ENCODE measurements around the gene SRM. TPM values are rescaled to one million over a fixed set of nuclear protein-coding genes. Genes with fewer than 3 reads are reported as not detected.

Gene SRM
- total and polyA plus RNA-seq, 2 of the 13 experiments (the other 11 are each of a cell fraction or from before 2014, with no cell fraction given) = 27.9 to 31.8 TPM

DNA sequence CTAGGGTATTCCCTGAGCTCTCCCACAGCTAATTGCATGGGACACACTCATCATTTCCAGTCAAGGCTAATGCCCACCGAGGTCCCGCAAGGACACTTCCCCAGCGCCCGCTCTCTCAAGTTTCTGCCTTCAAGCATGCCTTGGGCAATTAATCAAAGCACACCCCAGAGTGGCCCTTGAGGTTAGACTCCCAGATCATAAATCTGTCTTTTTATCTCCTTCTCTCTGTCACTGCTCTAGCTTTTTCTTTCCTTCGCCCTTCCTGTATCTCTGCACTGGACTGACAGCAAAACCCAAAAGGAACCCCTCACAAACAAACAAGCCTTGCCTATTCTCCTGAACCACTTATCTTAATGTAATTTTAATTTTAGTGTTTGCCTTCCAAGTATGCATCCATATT is 47.8 kb upstream of the SRM start:
- no peaks in the 10 kb centered on the region for H3K27me3 ChIP-seq (ENCODE audit: control insufficient read depth in 1 of 2, insufficient read depth in 2 of 2, low read length in 2 of 2)
- DNase-seq (ENCODE audit: low spot score) (no peak), FAIRE-seq (no peak), ATAC-seq (no peak)
- no peak overlapping the region for H2AFZ ChIP-seq (ENCODE audit: low read length)
- ChIA-PET POLR2A (no interaction called here), CTCF (ENCODE audit: low intra/inter-chr PET ratio, low total read pairs) (no interaction called here)
- TF ChIP-seq TSC22D2 (CRISPR knock-in tag; IDR thresholded peaks at IDR 0.05; ENCODE audit: borderline replicate concordance) (no peak), NCOA1 (CRISPR knock-in tag; IDR thresholded peaks at IDR 0.05) (no peak), ZNF577 (CRISPR knock-in tag; IDR thresholded peaks at IDR 0.05; ENCODE audit: borderline replicate concordance, low read depth) (no peak), SNRNP70 (IDR thresholded peaks at IDR 0.05; ENCODE audit: low read depth, low read length) (no peak), HOXA7 (CRISPR knock-in tag; IDR thresholded peaks at IDR 0.05) (no peak), MTA1 (CRISPR knock-in tag; IDR thresholded peaks at IDR 0.05; ENCODE audit: borderline replicate concordance) (no peak), ZNF550 (CRISPR knock-in tag; IDR thresholded peaks at IDR 0.05; ENCODE audit: borderline replicate concordance) (no peak), PAF1 (CRISPR knock-in tag; IDR thresholded peaks at IDR 0.05) (no peak), RFX3 (CRISPR knock-in tag; IDR thresholded peaks at IDR 0.05) (no peak), NFYB (CRISPR knock-in tag; IDR thresholded peaks at IDR 0.05) (no peak)
- TF ChIP-seq, protein P1, sequence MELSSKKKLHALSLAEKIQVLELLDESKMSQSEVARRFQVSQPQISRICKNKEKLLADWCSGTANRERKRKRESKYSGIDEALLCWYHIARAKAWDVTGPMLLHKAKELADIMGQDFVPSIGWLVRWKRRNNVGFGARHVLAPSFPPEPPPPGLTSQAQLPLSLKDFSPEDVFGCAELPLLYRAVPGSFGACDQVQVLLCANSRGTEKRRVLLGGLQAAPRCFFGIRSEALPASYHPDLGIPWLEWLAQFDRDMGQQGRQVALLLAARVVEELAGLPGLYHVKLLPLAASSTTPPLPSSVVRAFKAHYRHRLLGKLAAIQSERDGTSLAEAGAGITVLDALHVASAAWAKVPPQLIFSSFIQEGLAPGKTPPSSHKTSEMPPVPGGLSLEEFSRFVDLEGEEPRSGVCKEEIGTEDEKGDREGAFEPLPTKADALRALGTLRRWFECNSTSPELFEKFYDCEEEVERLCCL (CRISPR knock-in tag; IDR thresholded peaks at IDR 0.05; ENCODE audit: borderline replicate concordance) = no peak
- no peak overlapping the region for H3K4me3 ChIP-seq (replicated peaks in 1 of 3; ENCODE audit: insufficient read depth in 1 of 3, low read depth in 2 of 3, low read length in 3 of 3)
- no peak overlapping the region for H3K9ac ChIP-seq (ENCODE audit: insufficient read depth, low read depth, low read length)
- intact Hi-C loops (cut with micrococcal nuclease; ENCODE audit: unreplicated experiment) = no loop called here
- no peaks in the 10 kb centered on the region for H3K4me1 ChIP-seq (ENCODE audit: insufficient read depth, low read length)
- WGBS (ENCODE audit: low lambda C conversion rate) = 99% methylated on average over 5 of the region's 5 CpGs
- no peaks in the 10 kb centered on the region for H3K9me3 ChIP-seq (ENCODE audit: low read length)
- in situ Hi-C loops (cut with HindIII; ENCODE audit: extremely low pct_ligation_motif_present, low pct_unique_long_range_greater_than_20kb) = no loop called here
- H3K36me3 ChIP-seq (replicated peaks in 1 of 2; ENCODE audit: control insufficient read depth in 1 of 2, insufficient read depth in 2 of 2, low read length in 2 of 2) = peaks cover 9 to 43% of the 10 kb centered on the region in 2 experiments; a peak in 4 of 5 replicates
- H4K20me1 ChIP-seq (ENCODE audit: insufficient read depth, low read length) = no peaks in the 10 kb centered on the region
- no peak overlapping the region for H3K4me2 ChIP-seq (ENCODE audit: low read depth, low read length)
- no TSS peak for BruUV-seq (replicated peaks)
- H3K79me2 ChIP-seq (ENCODE audit: insufficient read depth, low read length) = no peaks in the 10 kb centered on the region
- no peak overlapping the region for H3K27ac ChIP-seq (ENCODE audit: extremely low read length, insufficient read depth, low read length)
